DND-41 (cell line): ENCODE data around the gene CPZ.

Experiments used
- ATAC-seq: fragments of 200-7000 bp; cut with Tn5 transposase; 3 replicates; pipeline ENCODE4 v1.9.1; 2021; ENCODE audit warnings: low read depth; ENCODE audit not compliant: insufficient read depth
- DNase-seq: peaks from one replicate; pipeline ENCODE4 v3.0.0-alpha.2; 2020
- H2AFZ ChIP-seq: 2 replicates; pipeline ENCODE4 v1.6.0; 2012; ENCODE audit warnings: low read depth, low read length
- H3K27ac ChIP-seq: 2 replicates; pipeline ENCODE4 v1.5.1; 2012; ENCODE audit warnings: low read length, inconsistent platforms
- H3K27me3 ChIP-seq: fragments of 200-600 bp; sonication (generic); 2 replicates; pipeline ENCODE4 v1.6.0; 2012; ENCODE audit warnings: low read length, mild to moderate bottlenecking, inconsistent platforms; ENCODE audit not compliant: insufficient read depth, poor library complexity
- H3K36me3 ChIP-seq: 2 replicates; pipeline ENCODE4 v1.5.1; 2012; ENCODE audit warnings: low read length, inconsistent platforms; ENCODE audit not compliant: insufficient read depth
- H3K4me1 ChIP-seq: 2 replicates; pipeline ENCODE4 v1.5.1; 2012; ENCODE audit warnings: mild to moderate bottlenecking, low read length; ENCODE audit not compliant: insufficient read depth
- H3K4me2 ChIP-seq: 2 replicates; pipeline ENCODE4 v1.6.0; 2012; ENCODE audit warnings: mild to moderate bottlenecking, moderate library complexity, low read length, inconsistent platforms; ENCODE audit not compliant: insufficient read depth
- H3K4me3 ChIP-seq, 2 experiments: fragments of 200-600 bp in 1 of 2; shearing (Covaris generic) in 1 of 2; 2 replicates each; pipeline ENCODE4 v1.5.1; 2012 to 2016; ENCODE audit warnings: inconsistent platforms in 2 of 2, low read length in 2 of 2, mild to moderate bottlenecking in 2 of 2, low read depth in 1 of 2, moderate library complexity in 1 of 2
- H3K79me2 ChIP-seq: 2 replicates; pipeline ENCODE4 v1.6.0; 2012; ENCODE audit warnings: low read length, inconsistent platforms; ENCODE audit not compliant: insufficient read depth
- H3K9ac ChIP-seq: 2 replicates; pipeline ENCODE4 v1.6.0; 2012; ENCODE audit warnings: low read depth, mild to moderate bottlenecking, inconsistent platforms, low read length, moderate library complexity
- H3K9me3 ChIP-seq: 2 replicates; pipeline ENCODE4 v1.5.1; 2012; ENCODE audit warnings: low read length, moderate library complexity, mild to moderate bottlenecking, inconsistent platforms; ENCODE audit not compliant: insufficient read depth, severe bottlenecking
- H4K20me1 ChIP-seq: 2 replicates; pipeline ENCODE4 v1.6.0; 2012; ENCODE audit warnings: low read length; ENCODE audit not compliant: insufficient read depth
- EZH2 ChIP-seq: IDR thresholded peaks from 3 replicates; pipeline ENCODE4 v1.6.1; 2012; ENCODE audit warnings: borderline replicate concordance, low read depth, mild to moderate bottlenecking, moderate library complexity, low read length, inconsistent platforms; ENCODE audit not compliant: severe bottlenecking
- TF ChIP-seq, protein P1 (sequence below): IDR thresholded peaks from 2 replicates; pipeline ENCODE4 v1.5.1; 2012; ENCODE audit warnings: borderline replicate concordance, low read length, moderate library complexity, mild to moderate bottlenecking; ENCODE audit not compliant: poor library complexity, severe bottlenecking; ENCODE audit errors: extremely low read depth

The CPZ gene

GRCh38 chr4:8591626-8592365 lies 769 bp upstream of the CPZ start:
- Histone ChIP-seq H3K9ac (no peak overlapping the region), H4K20me1 (peaks cover 4% of the 10 kb centered on the region; the same call in 1 of the 2 replicates), H3K4me3 (no peak overlapping the region), H3K27me3 (no peaks in the 10 kb centered on the region), H3K9me3 (no peaks in the 10 kb centered on the region), H3K79me2 (no peaks in the 10 kb centered on the region), H3K27ac (no peak overlapping the region), H2AFZ (no peak overlapping the region), H3K4me2 (no peak overlapping the region), H3K36me3 (no peaks in the 10 kb centered on the region), H3K4me1 (no peaks in the 10 kb centered on the region)
- no peak for TF ChIP-seq EZH2
- TF ChIP-seq, protein P1, sequence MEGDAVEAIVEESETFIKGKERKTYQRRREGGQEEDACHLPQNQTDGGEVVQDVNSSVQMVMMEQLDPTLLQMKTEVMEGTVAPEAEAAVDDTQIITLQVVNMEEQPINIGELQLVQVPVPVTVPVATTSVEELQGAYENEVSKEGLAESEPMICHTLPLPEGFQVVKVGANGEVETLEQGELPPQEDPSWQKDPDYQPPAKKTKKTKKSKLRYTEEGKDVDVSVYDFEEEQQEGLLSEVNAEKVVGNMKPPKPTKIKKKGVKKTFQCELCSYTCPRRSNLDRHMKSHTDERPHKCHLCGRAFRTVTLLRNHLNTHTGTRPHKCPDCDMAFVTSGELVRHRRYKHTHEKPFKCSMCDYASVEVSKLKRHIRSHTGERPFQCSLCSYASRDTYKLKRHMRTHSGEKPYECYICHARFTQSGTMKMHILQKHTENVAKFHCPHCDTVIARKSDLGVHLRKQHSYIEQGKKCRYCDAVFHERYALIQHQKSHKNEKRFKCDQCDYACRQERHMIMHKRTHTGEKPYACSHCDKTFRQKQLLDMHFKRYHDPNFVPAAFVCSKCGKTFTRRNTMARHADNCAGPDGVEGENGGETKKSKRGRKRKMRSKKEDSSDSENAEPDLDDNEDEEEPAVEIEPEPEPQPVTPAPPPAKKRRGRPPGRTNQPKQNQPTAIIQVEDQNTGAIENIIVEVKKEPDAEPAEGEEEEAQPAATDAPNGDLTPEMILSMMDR: no peak
- DNase-seq (no peak), ATAC-seq (no peak)

DNA sequence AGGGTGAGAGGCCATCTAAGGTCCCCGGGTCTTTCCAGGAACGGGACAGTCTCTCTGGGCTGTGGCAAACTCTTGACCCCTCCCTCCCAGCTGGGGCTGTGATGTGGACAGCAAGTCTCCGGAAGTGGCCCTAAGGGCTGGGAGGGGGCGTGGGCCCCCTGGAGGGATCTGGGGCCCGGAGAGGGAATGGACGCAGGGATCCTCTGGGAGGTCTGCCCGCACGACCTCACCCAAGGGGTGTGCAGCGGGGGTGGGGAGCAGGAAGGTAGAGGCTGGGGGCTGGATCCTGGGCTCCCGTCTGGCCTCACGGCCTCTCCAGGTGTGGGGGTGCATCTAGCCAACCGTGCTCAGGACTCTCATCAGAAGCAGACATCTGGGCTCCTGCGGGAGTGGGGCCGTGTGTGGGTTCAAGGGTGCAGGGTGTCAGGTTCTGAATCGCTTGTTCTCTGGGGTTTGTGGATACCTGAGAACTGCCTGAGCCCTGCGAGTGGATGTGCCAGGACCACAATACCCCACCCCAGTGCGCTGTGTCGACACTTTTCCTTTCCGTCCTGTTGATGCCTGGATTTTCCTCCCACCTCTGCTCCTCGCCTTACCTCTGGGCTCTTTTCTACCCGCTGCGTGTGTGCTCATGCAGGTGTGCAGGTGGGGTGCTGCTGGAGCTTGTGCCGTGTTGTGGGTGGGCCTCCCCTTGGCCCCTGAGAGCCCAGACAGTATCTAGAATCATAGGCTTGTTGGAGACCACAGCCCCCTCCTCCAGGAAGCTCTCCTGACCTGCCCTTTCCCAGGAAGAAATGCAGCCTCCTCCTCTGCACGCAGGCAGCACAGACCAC lies 915 bp downstream of the CPZ start:
- TF ChIP-seq EZH2: no peak
- no peak overlapping the region for H3K4me2 ChIP-seq
- no peaks in the 10 kb centered on the region for H3K27me3 ChIP-seq
- no peaks in the 10 kb centered on the region for H3K9me3 ChIP-seq
- H3K36me3 ChIP-seq: no peaks in the 10 kb centered on the region
- H3K79me2 ChIP-seq: no peaks in the 10 kb centered on the region
- H3K9ac ChIP-seq: no peak overlapping the region
- peaks cover 3% of the 10 kb centered on the region for H4K20me1 ChIP-seq
- H3K27ac ChIP-seq: no peak overlapping the region
- no peaks in the 10 kb centered on the region for H3K4me1 ChIP-seq
- H2AFZ ChIP-seq: no peak overlapping the region
- DNase-seq (no peak), ATAC-seq (no peak)
- H3K4me3 ChIP-seq: no peak overlapping the region

- Histone ChIP-seq H4K20me1 (peaks cover 3% of the 10 kb centered on the region), H3K36me3 (no peaks in the 10 kb centered on the region), H3K27me3 (no peaks in the 10 kb centered on the region), H3K27ac (no peak overlapping the region), H3K4me3 (no peak overlapping the region), H3K4me2 (no peak overlapping the region), H3K4me1 (no peaks in the 10 kb centered on the region), H3K9ac (no peak overlapping the region), H2AFZ (no peak overlapping the region), H3K9me3 (no peaks in the 10 kb centered on the region), H3K79me2 (no peaks in the 10 kb centered on the region)
- ATAC-seq: no peak
- TF ChIP-seq, protein P1: peak; percentile 73
- no peak for TF ChIP-seq EZH2
- peak; percentile 22 for DNase-seq
These were observed 1.8 kb downstream of the CPZ start for GRCh38 chr4:8594097-8595038.
